NCI-H1048 (cell line): ENCODE measurements around the gene LMO1.

Experiments used
- DNase-seq: peaks from one replicate; lab custom pipeline; 2025; lab: John Stamatoyannopoulos, UW

The LMO1 gene

GRCh38 chr11:8242499-8243280 lies 21.0 kb downstream of the LMO1 start:
- no peak for DNase-seq

GRCh38 chr11:8242118-8242475 lies 21.6 kb downstream of the LMO1 start:
- no peak for DNase-seq

GRCh38 chr11:8241373-8242117 lies 22.1 kb downstream of the LMO1 start:
- no peak for DNase-seq

GRCh38 chr11:8239536-8240228 lies 24.0 kb downstream of the LMO1 start:
- no peak for DNase-seq

- DNase-seq, result no peak
These were observed 24.6 kb downstream of the LMO1 start for GRCh38 chr11:8239040-8239439.

- DNase-seq, result no peak
These were observed 26.2 kb downstream of the LMO1 start for GRCh38 chr11:8237453-8237852.

GRCh38 chr11:8235925-8236324 lies 27.8 kb downstream of the LMO1 start:
- no peak for DNase-seq

- DNase-seq, result no peak
These were observed 28.8 kb downstream of the LMO1 start for GRCh38 chr11:8234910-8235309.

GRCh38 chr11:8234425-8234821 lies 29.3 kb downstream of the LMO1 start:
- DNase-seq, result no peak

- DNase-seq, result no peak
These were observed 29.8 kb downstream of the LMO1 start for GRCh38 chr11:8233691-8234424.

- DNase-seq, result no peak
These were observed 30.6 kb downstream of the LMO1 start for GRCh38 chr11:8232849-8233606.

- no peak for DNase-seq
These were observed 31.3 kb downstream of the LMO1 start for GRCh38 chr11:8232414-8232813.

GRCh38 chr11:8231979-8232378 lies 31.7 kb downstream of the LMO1 start:
- DNase-seq, result no peak

- no peak for DNase-seq
These were observed 32.5 kb downstream of the LMO1 start for GRCh38 chr11:8230921-8231847.

- no peak for DNase-seq
These were observed 33.4 kb downstream of the LMO1 start for GRCh38 chr11:8230178-8230859.

- no peak for DNase-seq
These were observed 34.1 kb downstream of the LMO1 start for GRCh38 chr11:8229299-8230177.

GRCh38 chr11:8228231-8228630 lies 35.4 kb downstream of the LMO1 start:
- DNase-seq, result no peak
